HG02798 (cell line): ENCODE measurements around the gene PRKAR1B.
A peak's percentile ranks its signal among the peaks of the same experiment; 100 is the strongest.

Experiments used
- ATAC-seq: cut with Tn5 transposase; IDR thresholded peaks from one replicate; pipeline ENCODE4 v1.9.1; 2021; ENCODE audit warnings: mild to moderate bottlenecking; ENCODE audit not compliant: unreplicated experiment, poor library complexity

The PRKAR1B gene

GRCh38 chr7:742791-743190, 15.7 kb upstream of the PRKAR1B start:
- ATAC-seq: no peak

- ATAC-seq: no peak
These were observed 14.8 kb upstream of the PRKAR1B start for GRCh38 chr7:741850-742249.

DNA sequence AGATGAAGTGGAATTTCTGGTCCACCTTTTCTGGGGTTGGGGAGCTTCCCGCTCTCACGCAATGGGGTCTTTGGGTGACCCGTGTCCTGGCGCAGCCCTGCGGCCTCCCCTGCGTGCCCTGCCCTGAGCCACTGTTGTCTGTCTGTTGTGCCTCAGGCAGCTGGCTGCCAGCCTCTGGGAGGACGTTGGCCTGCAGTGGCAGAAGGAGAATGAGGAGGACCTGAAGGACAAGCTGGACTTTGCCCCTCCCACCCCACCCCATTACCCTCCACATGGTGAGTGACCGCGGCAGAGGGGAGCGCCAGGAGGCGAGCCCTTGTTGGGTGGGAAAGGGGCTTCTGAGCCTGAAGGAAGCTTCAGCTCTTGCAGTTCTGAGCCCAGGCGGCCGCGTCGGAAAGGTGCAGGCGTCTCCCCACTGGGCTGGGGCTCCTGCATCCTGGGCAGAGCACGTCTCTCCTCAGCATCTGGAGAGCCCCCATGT, 14.2 kb upstream of the PRKAR1B start:
- ATAC-seq: no peak

DNA sequence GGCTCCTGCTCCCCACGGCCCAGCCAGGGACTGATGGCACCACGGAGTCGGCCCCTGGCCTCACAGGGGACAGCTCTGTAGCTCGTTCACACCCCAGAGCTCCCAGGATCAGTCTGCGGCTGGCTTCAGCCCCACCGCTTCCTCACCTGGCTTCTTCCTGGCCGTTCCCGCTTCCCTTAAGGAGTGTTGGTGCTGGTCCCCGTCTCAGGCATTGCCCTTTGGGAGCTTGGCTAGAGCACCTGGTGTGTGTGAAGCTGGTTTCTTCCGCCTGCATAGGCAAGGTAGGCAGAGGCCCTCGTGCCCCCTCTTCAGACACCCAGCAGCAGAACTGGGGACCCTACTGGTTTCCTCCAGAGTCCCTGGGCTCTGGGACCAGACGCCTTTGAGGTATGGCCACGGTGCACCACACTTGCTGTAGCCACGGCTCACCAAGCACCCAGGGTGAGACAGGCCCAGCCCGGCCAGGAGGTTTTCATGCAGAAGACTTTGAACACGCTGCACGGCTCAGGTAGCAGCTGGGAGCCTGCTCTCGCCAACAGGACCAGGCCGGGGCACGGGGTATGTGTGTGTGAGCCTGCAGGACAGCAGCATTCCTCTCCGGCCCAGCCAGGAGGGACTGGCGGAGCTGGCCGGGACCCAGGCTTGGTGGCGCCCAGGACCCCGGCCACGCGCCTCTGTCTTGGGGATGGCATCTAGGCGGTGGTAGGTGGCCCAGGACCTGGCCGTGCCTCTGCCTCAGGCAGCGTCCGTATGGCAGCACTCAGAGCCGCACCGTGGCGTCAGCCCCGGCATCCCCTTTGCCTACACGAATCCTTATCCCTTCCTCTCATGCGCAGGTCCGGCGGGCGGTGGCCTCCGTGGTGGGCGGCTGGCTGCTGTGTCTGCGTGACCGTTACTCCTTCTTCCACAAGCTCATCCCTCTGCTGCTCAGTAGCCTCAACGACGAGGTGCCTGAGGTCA, 13.2 kb upstream of the PRKAR1B start:
- no peak for ATAC-seq

- ATAC-seq: no peak
These were observed 12.4 kb upstream of the PRKAR1B start for GRCh38 chr7:739455-739982.

DNA sequence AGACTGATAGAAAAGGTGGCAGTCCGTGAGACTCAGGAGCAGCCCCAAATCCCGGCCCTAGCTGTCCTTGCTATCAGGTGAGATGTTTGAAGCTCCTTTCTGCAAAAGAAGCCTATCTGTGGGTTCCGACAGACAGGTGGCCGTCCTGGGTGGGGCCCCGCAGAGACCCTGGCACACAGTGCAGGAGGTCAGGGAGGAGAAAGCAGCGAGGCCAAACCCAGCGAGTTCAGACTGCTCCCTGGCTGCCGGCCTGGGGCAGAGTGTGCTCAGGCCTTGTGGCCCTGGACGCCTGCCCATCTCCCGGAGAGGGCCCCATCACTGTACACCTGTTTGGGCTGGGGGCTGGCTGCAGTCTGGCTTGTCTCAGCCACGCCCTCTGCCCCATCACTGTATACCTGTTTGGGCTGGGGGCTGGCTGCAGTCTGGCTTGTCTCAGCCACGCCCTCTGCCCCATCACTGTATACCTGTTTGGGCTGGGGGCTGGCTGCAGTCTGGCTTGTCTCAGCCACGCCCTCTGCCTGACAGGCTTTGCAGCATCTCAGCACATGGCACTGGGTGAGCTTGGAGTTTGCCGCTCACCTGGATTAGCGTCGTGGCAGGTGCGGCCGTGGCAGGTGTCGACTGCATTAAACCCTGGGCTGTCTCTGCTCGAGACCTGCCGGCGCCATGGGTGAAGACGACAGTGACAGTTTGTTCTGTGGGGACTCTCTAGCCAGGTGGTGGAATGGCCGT, 11.8 kb upstream of the PRKAR1B start:
- ATAC-seq: no peak

GRCh38 chr7:738241-738640, 11.2 kb upstream of the PRKAR1B start:
- no peak for ATAC-seq

GRCh38 chr7:734808-735207, 7.7 kb upstream of the PRKAR1B start:
- no peak for ATAC-seq

DNA sequence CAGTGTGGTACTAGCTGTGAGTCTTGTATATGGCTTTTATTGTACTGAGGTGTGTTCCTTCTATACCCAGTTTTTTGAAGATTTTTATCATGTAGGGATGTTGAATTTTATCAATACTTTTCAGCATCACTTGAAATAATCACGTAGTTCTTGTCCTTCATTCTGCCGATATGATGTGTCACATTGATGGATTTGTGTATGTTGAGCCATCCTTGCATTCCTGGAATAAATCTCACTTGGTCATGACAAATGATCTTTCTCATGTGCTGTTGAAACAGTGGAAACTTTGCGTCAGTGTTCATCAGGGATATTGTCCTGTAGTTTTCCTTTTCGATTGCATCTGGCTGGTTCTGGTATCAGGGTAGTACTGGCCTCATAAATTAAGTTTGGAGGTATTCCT, 7.1 kb upstream of the PRKAR1B start:
- ATAC-seq: no peak

GRCh38 chr7:732556-732955, 5.5 kb upstream of the PRKAR1B start:
- ATAC-seq: no peak

DNA sequence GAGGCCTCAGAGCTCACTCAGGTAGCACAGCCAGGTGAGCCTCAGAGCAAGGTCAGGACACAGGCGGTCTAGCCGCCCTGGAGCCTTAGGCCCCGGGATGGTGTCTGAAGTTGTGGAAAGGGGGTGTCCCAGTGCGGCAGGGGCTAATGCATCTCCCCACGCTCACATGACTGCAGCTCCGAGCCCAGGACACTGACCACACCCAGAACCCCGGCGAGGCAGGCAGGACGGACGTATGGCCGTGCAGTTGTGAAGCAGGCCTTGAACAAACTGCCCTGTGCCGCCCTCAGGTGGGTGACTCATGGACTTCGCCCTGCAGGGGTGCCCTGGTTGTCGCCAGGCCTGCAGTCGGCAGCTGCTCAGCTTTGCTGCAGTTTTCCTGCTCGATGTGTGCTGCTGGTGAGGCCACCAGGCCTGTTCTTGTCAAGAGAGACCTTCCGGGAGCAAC, 5.0 kb upstream of the PRKAR1B start:
- ATAC-seq: no peak

GRCh38 chr7:731440-732085, 4.5 kb upstream of the PRKAR1B start:
- no peak for ATAC-seq

GRCh38 chr7:730501-731439, 3.7 kb upstream of the PRKAR1B start:
- ATAC-seq: no peak

- no peak for ATAC-seq
These were observed 2.3 kb upstream of the PRKAR1B start for GRCh38 chr7:729140-730000.

- ATAC-seq: no peak
These were observed 1.5 kb upstream of the PRKAR1B start for GRCh38 chr7:728602-729001.

DNA sequence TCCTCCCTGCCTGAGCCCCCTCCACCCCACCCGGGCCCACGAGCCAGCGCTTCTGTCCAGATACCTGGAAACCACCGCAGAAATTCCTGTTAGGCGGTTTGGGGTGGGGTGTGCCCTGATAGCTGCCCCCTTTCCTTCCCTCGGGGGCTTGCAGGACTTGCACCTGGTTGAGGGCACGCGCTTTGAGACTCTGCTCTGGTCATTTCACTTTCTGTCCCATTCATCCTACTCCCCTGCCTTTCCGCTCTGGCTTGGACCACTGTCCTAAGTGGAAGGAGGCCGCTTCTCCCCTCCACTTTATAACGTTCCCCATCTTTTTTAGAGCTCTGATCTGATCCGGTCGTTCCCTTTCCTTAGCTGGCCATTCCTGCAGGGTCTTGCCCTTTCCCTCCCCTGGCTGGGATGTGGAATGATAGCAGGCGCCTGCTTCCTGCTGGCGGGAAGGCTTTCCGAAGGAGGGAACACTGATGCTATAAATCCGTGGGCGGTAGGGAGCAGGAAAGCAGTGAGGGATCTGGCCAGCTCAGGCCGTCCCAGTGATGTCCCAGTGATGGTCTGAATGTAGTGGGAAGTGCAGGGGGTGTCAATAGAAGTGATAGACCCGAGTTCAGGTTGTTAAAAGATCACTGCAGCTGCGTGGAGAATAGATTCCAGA, 852 bp upstream of the PRKAR1B start:
- ATAC-seq: no peak

DNA sequence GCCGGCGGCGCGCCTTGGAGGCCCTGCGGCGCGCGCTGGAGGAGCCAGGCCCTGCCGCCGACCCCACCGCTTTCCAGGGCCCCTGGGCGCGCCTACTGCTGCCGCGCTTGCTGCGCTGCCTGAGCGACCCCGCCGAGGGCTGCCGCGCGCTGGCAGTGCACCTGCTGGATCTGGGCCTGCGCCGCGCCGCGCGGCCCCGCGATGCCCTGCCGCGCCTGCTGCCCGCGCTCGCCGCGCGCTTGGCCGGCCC, 302 bp downstream of the PRKAR1B start:
- no peak for ATAC-seq

DNA sequence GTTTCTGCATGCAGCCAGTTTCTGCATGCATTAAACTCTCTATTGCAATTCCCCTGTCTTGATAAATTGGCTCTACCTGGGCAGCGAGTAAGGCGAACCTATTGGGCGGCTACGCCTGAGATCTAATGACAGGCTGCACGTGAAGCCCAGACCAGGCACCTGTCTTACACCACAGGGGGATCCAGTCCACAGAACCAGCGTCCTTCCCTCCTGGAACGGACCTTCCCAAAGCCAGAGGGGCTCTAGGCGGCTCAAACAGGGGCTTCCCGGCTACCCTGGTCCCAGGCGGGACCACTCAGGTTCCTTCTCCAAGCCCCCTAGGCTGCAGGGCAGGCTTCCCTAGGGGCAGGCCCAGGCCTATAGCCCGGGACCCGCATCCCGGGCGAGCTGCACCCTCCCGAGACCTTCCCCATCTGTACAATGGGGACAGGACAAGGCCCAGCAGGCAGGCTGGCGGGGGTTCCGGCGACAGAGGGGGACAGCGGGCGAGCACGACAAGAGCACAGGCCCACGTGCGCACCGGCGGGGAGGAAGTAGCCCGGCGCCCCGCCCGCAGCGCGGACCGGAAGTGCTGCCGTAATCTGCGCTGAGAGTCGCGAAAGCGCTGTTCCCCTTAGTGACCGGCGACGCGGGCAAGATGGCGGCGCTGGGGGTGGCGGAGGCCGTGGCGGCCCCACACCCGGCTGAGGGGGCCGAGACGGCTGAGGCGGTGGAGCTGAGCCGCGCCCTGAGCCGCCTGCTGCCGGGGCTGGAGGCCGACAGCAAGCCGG, 812 bp downstream of the PRKAR1B start, which contains the start of gene DNAAF5:
TSS of gene DNAAF5 (plus strand) at position 616 of the 770 bp plus-strand sequence. CDS start at position 638, 22 bp downstream.
- ATAC-seq: peak; percentile 91
